HG03460 (cell line): ENCODE measurements around the gene CTNNA2.

Source experiments
- ATAC-seq: cut with Tn5 transposase; IDR thresholded peaks from one replicate; pipeline ENCODE4 v1.9.1; 2021; ENCODE audit not compliant: unreplicated experiment

CTNNA2 gene

GRCh38 chr2:79702905-79703304 is 190.1 kb downstream of the CTNNA2 start:
- no peak for ATAC-seq

DNA sequence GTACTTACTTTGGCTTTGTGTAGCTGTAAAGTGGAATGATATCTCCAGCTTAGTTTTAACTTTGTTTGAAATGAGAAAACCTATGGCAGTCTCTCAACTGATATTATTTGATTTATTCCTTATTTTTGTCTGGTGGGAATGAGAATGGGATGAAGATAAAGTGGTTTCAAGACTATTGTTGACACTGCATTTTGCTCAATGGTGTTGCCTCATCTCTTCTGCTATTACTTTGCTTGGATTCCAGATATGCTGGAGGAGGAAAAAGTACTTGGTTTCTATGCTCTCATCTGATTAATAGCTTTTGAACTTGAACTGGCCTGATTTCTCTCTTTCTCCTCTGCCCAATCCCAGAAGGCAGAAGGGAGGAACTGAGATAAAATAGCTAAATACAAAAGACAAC is 198.2 kb downstream of the CTNNA2 start:
- ATAC-seq: no peak

DNA sequence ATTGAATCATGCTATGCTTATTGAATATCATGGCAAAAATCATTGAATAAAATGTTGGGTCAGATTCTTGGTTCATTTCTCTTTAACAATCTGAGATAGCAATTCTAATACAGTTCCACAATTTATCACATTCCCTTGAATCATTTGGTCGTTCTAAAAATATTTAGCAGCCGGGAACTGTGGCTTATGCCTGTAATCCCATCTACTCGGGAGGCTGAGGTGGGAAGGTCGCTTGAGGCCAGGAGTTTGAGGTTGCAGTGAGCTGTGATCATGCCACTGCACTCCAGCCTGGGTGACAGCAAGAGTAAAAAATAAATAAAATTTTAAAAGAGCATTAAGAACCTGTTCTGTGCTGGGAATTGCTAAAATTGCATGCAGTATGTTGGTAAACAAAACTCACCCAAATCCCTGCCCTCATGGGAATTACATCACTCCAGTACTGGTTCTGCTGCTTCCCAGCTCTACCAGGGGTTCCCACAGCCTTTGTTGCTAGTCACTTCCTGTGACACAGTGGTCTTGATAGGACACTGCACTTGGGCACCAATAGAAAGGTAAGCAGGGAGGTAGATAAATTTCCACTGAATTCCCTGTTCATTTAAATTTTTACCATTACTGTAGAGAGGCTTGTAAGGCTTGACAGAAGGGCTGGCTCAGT is 200.4 kb downstream of the CTNNA2 start:
- ATAC-seq: no peak

- ATAC-seq: no peak
Observed at GRCh38 chr2:79714283-79714682, 201.4 kb downstream of the CTNNA2 start.

DNA sequence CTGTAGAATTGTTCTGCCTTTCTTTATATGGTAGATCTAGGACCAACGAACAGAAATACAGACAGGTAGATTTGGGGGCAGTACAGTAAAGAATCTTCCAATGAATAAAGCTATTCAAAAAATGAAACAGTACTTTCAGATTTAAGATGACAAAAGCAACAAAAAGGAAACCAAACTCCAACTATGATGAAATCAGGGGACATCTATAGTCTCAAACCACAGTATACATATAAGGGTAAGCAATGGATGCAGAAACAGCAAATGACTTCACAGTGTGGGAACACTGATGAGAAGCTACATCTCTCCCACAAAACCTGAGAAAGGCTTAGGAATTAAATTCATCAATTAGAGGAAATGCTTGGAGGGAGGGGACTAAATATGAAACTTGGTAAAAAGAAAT is 202.5 kb downstream of the CTNNA2 start:
- no peak for ATAC-seq

GRCh38 chr2:79716266-79716665 is 203.4 kb downstream of the CTNNA2 start:
- no peak for ATAC-seq

- ATAC-seq: no peak
Observed at GRCh38 chr2:79717364-79718007, 204.6 kb downstream of the CTNNA2 start.

DNA sequence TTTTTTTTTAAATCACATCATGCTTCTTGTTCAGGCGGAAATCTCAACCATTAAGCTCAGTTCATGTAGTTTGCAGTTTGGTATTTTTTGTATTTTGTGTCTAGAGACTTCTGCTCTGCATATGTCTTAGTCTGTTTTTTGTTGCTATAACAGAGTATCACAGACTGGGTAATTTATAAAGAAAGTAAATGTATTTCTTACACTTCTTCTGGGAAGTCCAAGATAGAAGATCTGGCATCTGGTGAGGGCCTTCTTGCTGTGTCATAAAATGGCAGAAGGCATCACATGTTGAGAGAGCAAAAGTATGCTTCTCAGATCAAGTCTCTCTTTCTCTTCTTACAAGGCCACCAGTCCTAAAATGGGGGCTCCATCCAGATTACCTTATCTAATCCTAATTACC is 208.2 kb downstream of the CTNNA2 start:
- ATAC-seq: no peak

- no peak for ATAC-seq
Observed at GRCh38 chr2:79721966-79722365, 209.1 kb downstream of the CTNNA2 start.

DNA sequence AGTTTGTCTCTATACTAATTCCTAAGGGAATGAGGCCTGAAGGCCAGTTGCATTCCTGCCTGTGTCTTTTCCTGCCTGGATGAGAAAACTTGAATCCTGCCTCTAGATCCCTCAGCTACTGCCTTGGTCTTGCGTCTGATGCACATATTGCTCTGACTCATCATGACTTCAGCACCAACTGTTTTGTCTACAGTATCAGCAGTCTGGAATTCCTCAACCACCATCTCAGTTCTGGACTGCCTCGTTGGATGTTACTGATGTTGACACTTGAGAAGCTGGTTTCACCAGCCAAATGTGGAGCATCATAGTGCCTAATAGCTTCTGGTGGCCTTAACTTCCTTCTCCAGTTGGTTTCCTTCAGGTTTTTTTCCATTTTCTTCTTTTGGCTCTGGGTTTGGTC is 211.0 kb downstream of the CTNNA2 start:
- no peak for ATAC-seq

- ATAC-seq: no peak
Observed at GRCh38 chr2:79729532-79729931, 216.7 kb downstream of the CTNNA2 start.

DNA sequence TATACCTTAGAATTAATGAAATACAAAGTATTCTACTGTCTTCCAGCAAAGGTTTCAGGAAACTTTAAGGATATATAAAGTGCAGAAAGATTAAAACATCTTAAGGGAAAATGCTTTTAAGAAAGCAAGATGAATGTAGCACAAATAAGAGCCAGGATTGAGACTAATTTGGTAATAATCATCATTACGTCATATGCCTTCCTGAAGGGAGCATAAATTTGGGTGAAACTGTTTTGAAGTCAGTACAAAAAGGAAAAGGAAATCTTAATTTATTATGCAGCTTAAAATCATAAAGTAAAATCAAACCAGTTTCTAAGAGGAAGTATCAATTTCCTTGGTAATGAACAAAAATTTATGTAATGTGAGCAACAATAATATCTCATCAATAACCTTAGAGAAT is 221.7 kb downstream of the CTNNA2 start:
- no peak for ATAC-seq

- ATAC-seq: no peak
Observed at GRCh38 chr2:79740879-79741443, 228.1 kb downstream of the CTNNA2 start.

DNA sequence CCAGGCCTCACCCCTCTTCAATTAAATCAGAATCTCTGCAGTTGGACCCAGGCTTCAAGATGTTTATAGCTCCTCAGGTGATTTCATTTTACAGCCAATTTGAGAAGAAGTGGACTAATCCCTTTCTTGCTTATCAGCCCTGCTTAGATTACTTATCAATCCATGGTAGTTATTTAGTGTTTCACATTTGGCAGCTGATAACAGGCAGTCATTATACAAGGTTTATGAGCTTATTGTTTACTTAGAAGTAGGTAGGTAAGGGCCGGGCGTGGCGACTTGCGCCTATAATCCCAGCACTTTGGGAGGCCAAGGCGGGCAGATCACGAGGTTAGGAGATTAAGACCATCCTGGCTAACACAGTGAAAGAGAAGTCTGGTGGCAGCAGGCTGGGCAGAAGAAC is 237.5 kb downstream of the CTNNA2 start:
- no peak for ATAC-seq

DNA sequence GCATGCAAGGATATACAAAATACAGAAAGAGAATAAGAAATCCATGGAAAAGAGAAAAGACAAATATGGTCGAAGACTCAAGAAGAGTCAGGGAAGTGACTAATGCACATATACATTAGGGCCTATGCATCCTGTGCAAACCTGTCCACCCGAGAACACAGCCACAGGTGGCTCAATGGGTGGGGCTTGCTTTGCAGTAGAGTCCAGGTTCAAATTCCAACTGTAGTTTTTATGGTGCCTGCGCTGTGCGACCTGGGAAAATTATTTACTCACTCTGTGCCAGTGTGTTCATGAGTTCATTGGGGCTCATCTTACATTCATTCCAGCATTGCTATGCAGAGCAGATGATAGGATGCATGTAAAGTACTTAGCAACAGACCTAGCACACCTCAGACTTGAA is 244.7 kb downstream of the CTNNA2 start:
- ATAC-seq: no peak

DNA sequence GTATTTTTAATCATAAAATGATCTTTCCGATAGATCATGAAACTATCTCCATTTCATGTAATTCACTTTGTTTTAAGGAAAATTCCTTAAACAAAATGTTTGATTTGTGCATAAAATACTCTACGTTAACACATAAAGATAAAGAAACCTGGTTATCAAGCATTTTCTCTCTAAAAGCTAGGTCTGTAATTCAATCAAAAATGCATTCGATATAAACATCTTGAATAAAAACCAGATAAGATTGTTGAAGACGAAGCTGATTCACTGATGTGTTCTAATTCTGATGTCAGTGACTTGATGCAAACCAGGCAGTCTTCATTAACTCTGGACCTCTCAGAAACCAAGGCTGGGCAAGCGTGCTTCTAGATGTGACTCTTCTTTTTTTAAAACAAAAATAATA is 245.2 kb downstream of the CTNNA2 start:
- ATAC-seq: no peak

DNA sequence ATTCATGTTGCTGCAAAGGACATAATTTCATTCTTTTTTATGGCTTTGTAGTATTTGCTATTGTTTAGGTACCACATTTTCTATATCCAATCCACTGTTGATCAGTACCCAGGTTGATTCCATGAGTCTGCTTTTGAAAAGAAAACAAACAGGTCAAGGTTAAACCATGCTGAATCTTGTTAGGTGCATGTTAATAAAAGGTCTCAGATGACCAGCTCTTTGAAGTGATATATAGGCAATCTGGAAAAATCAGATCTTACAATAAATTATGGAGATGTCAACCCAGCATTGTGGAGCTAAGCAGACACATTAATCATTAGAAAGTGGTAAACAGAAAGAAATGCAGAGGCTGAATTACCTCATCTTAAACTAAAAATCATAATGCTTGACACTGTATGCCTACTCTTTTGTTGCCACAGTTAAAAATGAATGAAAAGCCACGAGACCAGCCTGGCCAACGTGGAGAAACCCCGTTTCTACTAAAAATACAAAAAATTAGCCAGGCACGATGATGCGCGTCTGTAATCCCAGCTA is 246.0 kb downstream of the CTNNA2 start:
- no peak for ATAC-seq

- ATAC-seq: no peak
Observed at GRCh38 chr2:79770926-79771325, 258.1 kb downstream of the CTNNA2 start.

DNA sequence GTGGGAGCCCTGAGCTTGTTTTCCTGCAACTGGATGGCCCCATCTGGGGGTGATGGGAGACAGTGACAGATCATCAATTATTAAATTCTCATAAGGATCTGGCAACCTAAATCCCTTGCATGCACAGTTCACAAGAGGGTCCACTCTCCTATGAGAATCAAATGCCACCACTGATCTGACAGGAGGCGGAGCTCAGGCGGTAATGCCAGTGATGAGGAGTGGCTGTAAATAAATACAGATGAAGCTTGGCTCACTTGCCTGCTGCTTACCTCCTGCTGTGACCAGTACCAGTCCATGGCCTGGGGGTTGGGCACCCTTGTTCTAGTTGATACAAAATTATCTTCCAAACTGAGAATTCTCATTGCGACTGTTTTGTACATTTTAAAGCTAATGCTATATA is 258.6 kb downstream of the CTNNA2 start:
- ATAC-seq: no peak

DNA sequence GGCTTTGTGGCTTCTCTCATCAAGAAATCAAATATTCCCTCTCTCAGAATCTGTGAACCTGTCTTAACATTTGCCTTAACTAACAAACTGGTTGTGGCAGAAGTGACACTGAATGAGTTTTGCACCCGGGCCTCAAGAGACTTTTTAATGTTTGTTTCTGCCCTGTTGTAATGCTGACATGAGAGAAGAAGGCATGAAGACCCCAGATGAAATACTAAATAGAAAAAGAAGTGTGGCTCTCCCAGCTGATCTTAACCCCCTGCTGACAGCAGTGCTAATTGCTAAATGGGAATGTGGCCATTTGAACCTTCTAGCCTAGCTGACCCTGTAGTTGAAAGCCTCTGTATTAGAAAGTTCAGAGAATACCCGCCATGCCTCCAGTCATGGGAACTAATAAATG is 261.2 kb downstream of the CTNNA2 start:
- no peak for ATAC-seq

- ATAC-seq: no peak
Observed at GRCh38 chr2:79776461-79776860, 263.6 kb downstream of the CTNNA2 start.

DNA sequence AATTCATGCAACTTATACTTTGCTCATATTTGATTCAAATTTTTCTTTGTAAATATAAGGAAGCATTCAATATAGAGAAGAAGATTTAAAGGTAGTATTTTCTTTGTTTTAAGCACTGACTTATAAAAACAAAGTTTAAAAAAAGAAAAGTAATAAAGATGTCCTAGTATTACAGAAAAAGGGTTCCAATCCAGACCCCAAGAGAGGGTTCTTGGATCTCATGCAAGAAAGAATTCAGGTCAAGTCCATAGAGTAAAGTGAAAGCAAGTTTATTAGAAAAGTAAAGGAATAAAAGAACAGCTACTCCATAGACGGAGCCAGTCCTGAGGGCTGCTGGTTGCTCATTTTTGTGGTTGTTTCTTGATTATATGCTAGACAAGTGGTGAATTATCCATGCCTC is 267.9 kb downstream of the CTNNA2 start:
- no peak for ATAC-seq
